Lower leg skin (tissue), 3 donors: ENCODE data around the gene SS18L1.

Experiments used
- CTCF ChIP-seq, 3 donors: fragments of 450-650 bp; IDR thresholded peaks; one replicate each; pipeline ENCODE4 v1.5.1; 2016; ENCODE audit warnings: antibody characterized with exemption in 3 of 3, mild to moderate bottlenecking in 3 of 3, moderate library complexity in 2 of 3
- POLR2A ChIP-seq, 2 donors: fragments of 450-650 bp; IDR thresholded peaks; one replicate each; pipeline ENCODE4 v1.6.1; 2016 to 2017; ENCODE audit warnings: antibody characterized with exemption in 2 of 2, mild to moderate bottlenecking in 1 of 2, moderate library complexity in 1 of 2

- TF ChIP-seq CTCF (IDR thresholded peaks at IDR 0.05) (no peak), POLR2A (IDR thresholded peaks at IDR 0.05) (no peak)
These were observed 17.4 kb upstream of the SS18L1 start for GRCh38 chr20:62126141-62126540.
